ENCODE results near the gene DUSP7. TPM values are rescaled to one million over a fixed set of nuclear protein-coding genes. Genes with fewer than 3 reads are reported as not detected.

DUSP7 gene
- total RNA-seq, 6 donors from 2014 or later = 24.1 to 49.1 (median 35.3) TPM

DNA sequence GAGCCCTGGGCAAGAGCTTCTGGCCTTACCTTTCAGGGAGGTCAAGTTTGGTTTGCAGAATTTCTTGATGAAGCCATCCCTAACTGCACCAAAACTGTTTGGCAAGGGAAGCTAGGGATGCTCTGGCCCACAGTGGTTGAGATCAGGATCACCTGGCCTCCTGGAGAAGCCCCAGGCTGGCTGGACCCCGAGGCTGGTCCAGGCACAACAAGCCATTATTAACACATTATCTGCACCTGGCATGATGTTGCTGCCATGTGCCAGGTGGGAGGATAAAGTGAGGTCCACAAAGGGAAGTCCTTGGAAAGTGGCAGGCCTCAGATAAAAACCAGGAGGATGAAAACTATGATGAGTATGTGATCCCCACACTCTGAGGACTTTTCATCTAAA is 35.9 kb upstream of the DUSP7 start:
- H3K27me3 ChIP-seq = no peaks in the 10 kb centered on the region
- WGBS, 2 donors = 94% methylated on average over 1 of the region's 1 CpG; no CpG with 5 or more reads in 1 of the 2 donors
- H3K4me3 ChIP-seq = no peak overlapping the region
- peak overlapping the region in 3 of 4 donors; percentile 68 to 72 (median 70) for H3K27ac ChIP-seq
- no peaks in the 10 kb centered on the region for H3K36me3 ChIP-seq
- ATAC-seq (ENCODE audit: low FRiP score in 2 of 2) (no peak), DNase-seq (no peak)
- H3K9me3 ChIP-seq = no peaks in the 10 kb centered on the region
- peaks cover 21 to 37% (median 35%) of the 10 kb centered on the region in 4 donors for H3K4me1 ChIP-seq
- no peak for TF ChIP-seq EP300 (IDR thresholded peaks at IDR 0.05)
- no peak for TF ChIP-seq POLR2AphosphoS5 (IDR thresholded peaks at IDR 0.05)
- no peak for TF ChIP-seq POLR2A (IDR thresholded peaks at IDR 0.05)
- TF ChIP-seq, protein P1, sequence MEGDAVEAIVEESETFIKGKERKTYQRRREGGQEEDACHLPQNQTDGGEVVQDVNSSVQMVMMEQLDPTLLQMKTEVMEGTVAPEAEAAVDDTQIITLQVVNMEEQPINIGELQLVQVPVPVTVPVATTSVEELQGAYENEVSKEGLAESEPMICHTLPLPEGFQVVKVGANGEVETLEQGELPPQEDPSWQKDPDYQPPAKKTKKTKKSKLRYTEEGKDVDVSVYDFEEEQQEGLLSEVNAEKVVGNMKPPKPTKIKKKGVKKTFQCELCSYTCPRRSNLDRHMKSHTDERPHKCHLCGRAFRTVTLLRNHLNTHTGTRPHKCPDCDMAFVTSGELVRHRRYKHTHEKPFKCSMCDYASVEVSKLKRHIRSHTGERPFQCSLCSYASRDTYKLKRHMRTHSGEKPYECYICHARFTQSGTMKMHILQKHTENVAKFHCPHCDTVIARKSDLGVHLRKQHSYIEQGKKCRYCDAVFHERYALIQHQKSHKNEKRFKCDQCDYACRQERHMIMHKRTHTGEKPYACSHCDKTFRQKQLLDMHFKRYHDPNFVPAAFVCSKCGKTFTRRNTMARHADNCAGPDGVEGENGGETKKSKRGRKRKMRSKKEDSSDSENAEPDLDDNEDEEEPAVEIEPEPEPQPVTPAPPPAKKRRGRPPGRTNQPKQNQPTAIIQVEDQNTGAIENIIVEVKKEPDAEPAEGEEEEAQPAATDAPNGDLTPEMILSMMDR (IDR thresholded peaks at IDR 0.05) = no peak

DNA sequence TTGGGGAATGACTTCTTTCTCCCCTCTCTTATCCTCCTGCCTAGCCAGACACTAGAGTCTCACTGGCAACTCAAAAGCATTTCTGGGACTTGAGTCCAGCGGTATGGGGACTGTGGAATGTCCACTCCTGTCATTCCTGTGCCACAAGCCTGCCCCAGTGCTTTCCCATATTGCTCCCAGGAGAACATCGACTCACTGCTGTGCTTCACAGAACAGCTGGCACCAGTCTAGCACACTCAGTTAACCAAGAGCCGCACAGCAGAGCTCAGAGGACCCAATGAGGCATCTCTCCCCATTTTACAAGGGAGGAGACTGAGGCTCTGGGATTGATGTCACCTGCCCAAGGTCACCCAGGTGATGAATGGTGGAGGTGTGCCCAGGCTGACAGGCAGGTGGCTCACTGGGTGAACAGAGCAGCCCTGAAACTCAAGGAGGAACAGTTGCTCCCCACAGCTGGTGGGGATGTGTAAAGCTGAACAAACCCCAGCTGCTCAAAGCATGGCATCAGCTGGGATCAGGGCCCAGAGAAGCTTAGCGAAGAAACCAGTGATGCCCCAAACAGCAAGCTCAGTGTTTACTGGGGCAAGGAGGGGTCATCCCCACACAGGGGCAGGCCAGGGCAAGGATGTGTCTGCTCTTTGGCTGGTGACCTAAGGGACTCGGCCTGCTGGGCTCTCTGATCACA is 35.4 kb upstream of the DUSP7 start:
- Histone ChIP-seq H3K27ac (peak overlapping the region in 3 of 4 donors; percentile 68 to 72 (median 70)), H3K4me3 (no peak overlapping the region), H3K9me3 (no peaks in the 10 kb centered on the region), H3K36me3 (no peaks in the 10 kb centered on the region), H3K27me3 (no peaks in the 10 kb centered on the region), H3K4me1 (peaks cover 26 to 43% (median 37%) of the 10 kb centered on the region in 4 donors)
- TF ChIP-seq, protein P1 (IDR thresholded peaks at IDR 0.05) = no peak
- no peak for TF ChIP-seq POLR2A (IDR thresholded peaks at IDR 0.05)
- TF ChIP-seq POLR2AphosphoS5 (IDR thresholded peaks at IDR 0.05) = peak in 1 of 2 donors; percentile 41
- TF ChIP-seq EP300 (IDR thresholded peaks at IDR 0.05) = no peak
- DNase-seq (peak in 1 of 2 donors; percentile 44), ATAC-seq (ENCODE audit: low FRiP score in 2 of 2) (no peak)
- 62 to 81% methylated on average over 5 of the region's 5 CpGs for WGBS, 2 donors

DNA sequence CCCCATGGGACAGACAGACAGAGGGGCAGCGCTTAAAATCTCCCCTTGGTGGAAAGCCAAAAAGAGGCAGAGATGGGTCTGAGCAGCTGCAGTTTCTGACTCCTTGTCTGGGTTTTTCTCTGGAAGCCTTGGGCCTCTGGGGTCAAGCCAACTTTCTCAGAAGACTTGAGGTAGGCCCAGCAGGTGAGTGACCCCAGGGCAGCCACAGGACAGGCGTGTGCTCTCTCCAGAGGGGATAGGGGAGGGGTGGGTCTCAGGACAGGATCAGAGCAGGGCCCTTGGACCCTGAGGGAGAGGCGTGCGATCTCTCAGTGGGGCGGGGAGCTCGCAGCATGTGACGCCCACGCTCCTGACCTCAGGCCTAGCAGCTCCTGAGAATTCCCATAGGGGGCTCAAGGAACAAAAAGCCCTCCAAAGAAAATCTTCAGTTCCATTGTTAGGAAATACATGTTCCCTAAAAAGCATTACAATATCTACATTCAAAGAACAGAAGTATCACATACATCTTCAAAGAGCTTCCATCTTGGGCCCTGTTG is 34.6 kb upstream of the DUSP7 start:
- TF ChIP-seq EP300 (IDR thresholded peaks at IDR 0.05) = no peak
- TF ChIP-seq, protein P1 (IDR thresholded peaks at IDR 0.05) = no peak
- TF ChIP-seq POLR2A (IDR thresholded peaks at IDR 0.05) = no peak
- TF ChIP-seq POLR2AphosphoS5 (IDR thresholded peaks at IDR 0.05) = no peak
- no peak for ATAC-seq (ENCODE audit: low FRiP score in 2 of 2)
- Histone ChIP-seq H3K36me3 (no peaks in the 10 kb centered on the region), H3K27ac (peak overlapping the region; percentile 62 to 72 (median 69)), H3K4me3 (no peak overlapping the region), H3K9me3 (no peaks in the 10 kb centered on the region), H3K27me3 (no peaks in the 10 kb centered on the region), H3K4me1 (peaks cover 30 to 48% (median 39%) of the 10 kb centered on the region in 4 donors)
- 88 to 98% methylated on average over 8 of the region's 8 CpGs for WGBS, 2 donors
- no peak for DNase-seq

DNA sequence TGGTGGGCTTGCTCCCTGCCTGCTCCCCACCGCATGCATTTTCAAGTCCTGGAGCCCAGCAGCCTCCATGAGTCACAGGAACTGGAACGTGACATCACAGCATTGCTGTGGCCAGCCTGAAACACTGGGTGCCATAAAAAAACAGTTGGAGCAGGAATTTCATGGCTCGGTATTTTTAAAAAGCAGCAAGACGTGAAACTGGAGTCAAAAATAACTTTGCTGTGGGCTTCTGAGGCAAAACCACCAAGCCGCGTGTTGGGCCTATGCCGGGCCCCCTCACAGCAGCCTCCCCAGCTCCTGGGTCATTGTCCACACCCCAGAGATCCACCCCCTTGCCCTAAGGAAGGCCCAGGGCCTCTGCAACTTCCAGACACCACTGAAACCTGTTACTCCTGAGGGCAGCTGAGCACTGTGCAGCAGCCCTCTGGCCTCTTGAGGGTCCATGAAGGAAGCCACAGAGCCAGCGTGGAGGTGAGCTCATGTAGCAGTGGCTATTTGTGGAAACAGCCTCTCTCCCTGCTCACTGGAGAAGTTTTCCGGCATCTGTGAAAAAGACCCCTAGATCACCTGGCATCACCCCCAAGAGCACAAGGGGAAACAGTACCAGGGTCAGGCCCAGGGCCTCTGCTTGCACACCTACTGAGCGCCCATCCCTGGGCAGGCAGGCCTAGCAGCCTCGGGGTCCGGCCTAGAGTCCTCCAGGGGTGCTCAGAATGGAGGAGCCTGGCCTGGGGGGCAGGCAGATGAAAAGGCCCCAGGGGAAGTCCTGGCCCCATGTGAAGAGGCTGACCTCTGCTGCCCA is 34.0 kb upstream of the DUSP7 start:
- ATAC-seq (ENCODE audit: low FRiP score in 2 of 2) = peak in 1 of 2 donors; percentile 63
- WGBS, 2 donors = 82 to 89% methylated on average over 10 of the region's 12 CpGs
- H3K4me3 ChIP-seq = no peak overlapping the region
- H3K36me3 ChIP-seq = no peaks in the 10 kb centered on the region
- DNase-seq = no peak
- peaks cover 30 to 48% (median 39%) of the 10 kb centered on the region in 4 donors for H3K4me1 ChIP-seq
- TF ChIP-seq POLR2AphosphoS5 (IDR thresholded peaks at IDR 0.05) (no peak), POLR2A (IDR thresholded peaks at IDR 0.05) (no peak), EP300 (IDR thresholded peaks at IDR 0.05) (no peak)
- TF ChIP-seq, protein P1 (IDR thresholded peaks at IDR 0.05) = no peak
- H3K27ac ChIP-seq = peak overlapping the region; percentile 62 to 72 (median 69)
- no peaks in the 10 kb centered on the region for H3K9me3 ChIP-seq
- no peaks in the 10 kb centered on the region for H3K27me3 ChIP-seq
